Astrocyte (in vitro differentiated cells and primary cell): ENCODE data around the gene MFNG.

Experiments
- EZH2 ChIP-seq: IDR thresholded peaks from 2 replicates; pipeline ENCODE4 v1.6.1; 2012; ENCODE audit warnings: mild to moderate bottlenecking, low read length, inconsistent platforms; ENCODE audit not compliant: insufficient read depth
- TF ChIP-seq, protein P1 (sequence below): IDR thresholded peaks from 2 replicates; pipeline ENCODE4 v1.5.1; 2011; ENCODE audit warnings: low read depth, mild to moderate bottlenecking, inconsistent platforms, low read length, moderate library complexity; ENCODE audit not compliant: insufficient read depth

DNA sequence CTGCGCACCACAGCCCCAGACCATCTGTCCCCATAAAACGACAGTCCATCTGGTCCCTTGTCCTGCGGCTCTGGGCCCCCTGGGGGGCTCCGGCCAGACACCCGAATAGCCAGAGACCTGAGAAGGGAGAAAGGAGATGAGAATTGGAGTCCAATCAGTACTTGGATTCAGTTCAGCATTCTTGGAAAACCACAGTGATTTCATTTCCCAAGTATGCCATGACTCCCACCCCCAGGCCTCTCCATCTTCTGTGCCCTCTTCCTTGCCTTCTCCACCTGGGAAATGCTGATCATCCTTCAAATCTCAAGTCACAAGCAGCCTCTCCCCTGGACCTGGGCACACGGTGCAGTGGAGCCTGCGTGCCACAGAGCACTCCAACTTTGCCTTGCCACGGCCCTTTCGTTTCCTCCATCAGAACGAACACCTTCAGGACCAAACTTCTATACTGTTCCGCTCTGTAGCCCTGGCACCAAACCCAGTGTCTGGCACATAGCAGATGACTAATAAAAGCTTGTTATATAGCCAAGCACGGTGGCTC lies 10.9 kb upstream of the MFNG start:
- TF ChIP-seq, protein P1, sequence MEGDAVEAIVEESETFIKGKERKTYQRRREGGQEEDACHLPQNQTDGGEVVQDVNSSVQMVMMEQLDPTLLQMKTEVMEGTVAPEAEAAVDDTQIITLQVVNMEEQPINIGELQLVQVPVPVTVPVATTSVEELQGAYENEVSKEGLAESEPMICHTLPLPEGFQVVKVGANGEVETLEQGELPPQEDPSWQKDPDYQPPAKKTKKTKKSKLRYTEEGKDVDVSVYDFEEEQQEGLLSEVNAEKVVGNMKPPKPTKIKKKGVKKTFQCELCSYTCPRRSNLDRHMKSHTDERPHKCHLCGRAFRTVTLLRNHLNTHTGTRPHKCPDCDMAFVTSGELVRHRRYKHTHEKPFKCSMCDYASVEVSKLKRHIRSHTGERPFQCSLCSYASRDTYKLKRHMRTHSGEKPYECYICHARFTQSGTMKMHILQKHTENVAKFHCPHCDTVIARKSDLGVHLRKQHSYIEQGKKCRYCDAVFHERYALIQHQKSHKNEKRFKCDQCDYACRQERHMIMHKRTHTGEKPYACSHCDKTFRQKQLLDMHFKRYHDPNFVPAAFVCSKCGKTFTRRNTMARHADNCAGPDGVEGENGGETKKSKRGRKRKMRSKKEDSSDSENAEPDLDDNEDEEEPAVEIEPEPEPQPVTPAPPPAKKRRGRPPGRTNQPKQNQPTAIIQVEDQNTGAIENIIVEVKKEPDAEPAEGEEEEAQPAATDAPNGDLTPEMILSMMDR = no peak
- no peak for TF ChIP-seq EZH2
